ENCODE measurements around the gene PPP1R1B. TPM values are rescaled to one million over a fixed set of nuclear protein-coding genes. Genes with fewer than 3 reads are reported as not detected.

PPP1R1B gene
- total RNA-seq, 2 experiments from 2014 or later = not detected

DNA sequence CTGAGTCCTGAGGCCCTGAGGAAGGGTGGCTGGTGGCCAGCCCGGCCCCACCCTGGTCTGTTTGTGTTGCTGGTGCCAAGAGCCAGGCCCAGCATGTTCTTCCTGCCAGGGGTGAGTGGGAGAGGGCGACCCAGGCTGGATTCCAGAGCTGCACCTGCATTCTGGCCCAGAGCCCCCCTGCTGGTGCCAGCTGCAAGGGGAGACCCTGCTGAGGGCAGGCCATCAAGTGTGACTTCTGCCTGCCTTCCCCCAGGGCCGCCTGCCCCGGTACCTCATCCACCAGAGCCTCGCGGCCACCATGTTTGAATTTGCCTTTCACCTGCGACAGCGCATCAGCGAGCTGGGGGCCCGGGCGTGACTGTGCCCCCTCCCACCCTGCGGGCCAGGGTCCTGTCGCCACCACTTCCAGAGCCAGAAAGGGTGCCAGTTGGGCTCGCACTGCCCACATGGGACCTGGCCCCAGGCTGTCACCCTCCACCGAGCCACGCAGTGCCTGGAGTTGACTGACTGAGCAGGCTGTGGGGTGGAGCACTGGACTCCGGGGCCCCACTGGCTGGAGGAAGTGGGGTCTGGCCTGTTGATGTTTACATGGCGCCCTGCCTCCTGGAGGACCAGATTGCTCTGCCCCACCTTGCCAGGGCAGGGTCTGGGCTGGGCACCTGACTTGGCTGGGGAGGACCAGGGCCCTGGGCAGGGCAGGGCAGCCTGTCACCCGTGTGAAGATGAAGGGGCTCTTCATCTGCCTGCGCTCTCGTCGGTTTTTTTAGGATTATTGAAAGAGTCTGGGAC is 36.0 kb downstream of the PPP1R1B start:
- CTCF ChIA-PET = interaction anchor here (0.8 to 1.1 kb wide), 2 partner anchors 9 kb away, joined by 3 read pairs; no protein-coding TSS in a partner anchor

DNA sequence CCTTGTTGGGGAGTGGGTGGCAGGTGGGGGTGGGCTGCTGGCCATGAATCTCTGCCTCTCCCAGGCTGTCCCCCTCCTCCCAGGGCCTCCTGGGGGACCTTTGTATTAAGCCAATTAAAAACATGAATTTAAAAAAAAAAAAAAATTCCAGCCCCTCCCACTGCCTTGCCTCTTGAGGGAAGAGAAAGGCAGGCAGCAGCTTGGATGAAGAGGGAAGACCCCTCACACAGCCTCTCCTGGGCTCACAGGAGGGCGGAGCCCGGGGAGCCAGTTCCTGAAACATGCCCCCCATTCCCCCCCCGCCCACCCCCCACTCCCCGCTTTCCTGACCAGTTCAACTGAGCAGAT is 36.6 kb downstream of the PPP1R1B start:
- TF ChIP-seq CTCF (IDR thresholded peaks at IDR 0.05) = no peak
- no peak overlapping the region for H3K27ac Mint-ChIP-seq

More for the DNA sequence above, 36.0 kb downstream of the PPP1R1B start:
- POLR2A ChIA-PET = no interaction called here
- DNase-seq = no peak
- Mint-ChIP-seq H3K4me3 (no peak overlapping the region), H3K27ac (no peak overlapping the region), H3K9me3 (no peaks in the 10 kb centered on the region), H3K27me3 (peaks cover 4% of the 10 kb centered on the region), H3K36me3 (ENCODE audit: low read depth) (no peaks in the 10 kb centered on the region), H3K4me1 (ENCODE audit: low read depth) (peaks cover 18% of the 10 kb centered on the region)
- TF ChIP-seq CTCF (IDR thresholded peaks at IDR 0.05) = no peak
- intact Hi-C loops (cut with micrococcal nuclease) = no loop called here
- ATAC-seq = no peak

DNA sequence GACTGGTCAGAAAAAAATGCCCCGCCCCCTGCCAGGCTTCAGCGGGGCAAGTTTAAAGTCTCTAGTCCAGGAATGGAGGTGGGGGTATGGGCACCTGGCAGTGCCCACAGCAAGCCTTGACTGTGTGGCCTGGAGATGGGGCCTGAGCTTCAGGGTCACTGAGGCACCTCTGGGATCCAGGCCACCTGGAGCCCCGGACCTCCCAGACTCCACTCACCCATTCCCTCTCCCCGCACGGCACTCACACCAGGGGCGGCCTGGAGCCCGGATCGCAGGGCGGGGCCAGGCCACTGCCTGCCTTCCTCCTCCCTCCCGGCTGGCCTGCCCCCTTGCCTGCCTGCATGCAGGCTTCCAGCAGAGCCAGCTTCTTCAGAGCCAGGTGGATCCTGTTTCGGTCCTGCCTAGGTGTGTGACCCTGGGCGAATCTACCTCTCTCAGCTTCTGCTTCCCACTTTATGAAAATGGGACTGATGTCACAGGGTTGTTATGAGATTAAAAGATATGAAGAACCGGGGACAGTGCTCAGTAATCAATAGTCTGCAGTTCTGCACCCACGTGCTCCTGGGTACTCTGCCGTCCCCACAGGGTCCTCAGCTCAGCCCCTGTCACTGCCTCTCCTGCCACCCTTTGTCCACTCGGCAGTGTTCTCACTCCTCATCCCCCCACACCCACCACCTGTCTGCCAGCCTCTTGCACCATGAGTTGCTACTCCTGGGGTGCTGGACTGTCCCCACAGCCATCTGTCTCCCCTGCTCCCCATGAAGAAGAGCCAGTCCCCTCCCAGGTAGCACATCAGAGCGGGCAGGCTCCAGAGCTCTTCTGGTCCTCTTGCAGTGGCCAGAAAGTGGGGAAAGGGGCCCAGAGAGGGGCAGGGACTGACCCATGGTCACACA is 37.2 kb downstream of the PPP1R1B start:
- intact Hi-C loops (cut with micrococcal nuclease) = no loop called here
- no peak for ATAC-seq
- H3K4me1 Mint-ChIP-seq (ENCODE audit: low read depth) = peaks cover 13% of the 10 kb centered on the region
- TF ChIP-seq CTCF (IDR thresholded peaks at IDR 0.05) = no peak
- POLR2A ChIA-PET = no interaction called here
- H3K27ac Mint-ChIP-seq = no peak overlapping the region
- no peaks in the 10 kb centered on the region for H3K36me3 Mint-ChIP-seq (ENCODE audit: low read depth)
- DNase-seq = no peak
- H3K9me3 Mint-ChIP-seq = no peaks in the 10 kb centered on the region
- CTCF ChIA-PET = interaction anchor here (1.1 to 12.7 kb wide), 3 partner anchors 8 to 42 kb away, joined by 3 to 146 read pairs (median 132); no protein-coding TSS in a partner anchor
- no peak overlapping the region for H3K4me3 Mint-ChIP-seq
- H3K27me3 Mint-ChIP-seq = peaks cover 9% of the 10 kb centered on the region

More for the DNA sequence above, 36.6 kb downstream of the PPP1R1B start:
- Mint-ChIP-seq H3K9me3 (no peaks in the 10 kb centered on the region), H3K4me3 (no peak overlapping the region), H3K27me3 (peaks cover 4% of the 10 kb centered on the region), H3K36me3 (ENCODE audit: low read depth) (no peaks in the 10 kb centered on the region), H3K4me1 (ENCODE audit: low read depth) (peaks cover 14% of the 10 kb centered on the region)
- ChIA-PET POLR2A (no interaction called here), CTCF (interaction anchor here (1.1 to 12.7 kb wide), 2 partner anchors 9 to 10 kb away, joined by 3 to 146 read pairs; no protein-coding TSS in a partner anchor)
- intact Hi-C loops (cut with micrococcal nuclease) = no loop called here
- DNase-seq = no peak
- ATAC-seq = no peak

GRCh38 chr17:39664581-39665561 is 38.1 kb downstream of the PPP1R1B start, which contains the start of gene TCAP:
Gene TCAP (plus strand): TSS chr17:39665349. CDS start chr17:39665360, 11 bp downstream.
- no peaks in the 10 kb centered on the region for H3K36me3 Mint-ChIP-seq (ENCODE audit: low read depth)
- CTCF ChIA-PET = interaction anchor here (2.1 to 12.7 kb wide), 3 partner anchors 11 to 43 kb away, joined by 7 to 146 read pairs (median 132); no protein-coding TSS in a partner anchor
- POLR2A ChIA-PET = interaction anchor here (1.8 to 2.1 kb wide), 2 partner anchors 12 to 15 kb away, joined by 5 to 7 read pairs; no protein-coding TSS in a partner anchor

More at GRCh38 chr17:39664581-39665561, 38.1 kb downstream of the PPP1R1B start, which contains the start of gene TCAP:
- Mint-ChIP-seq H3K27me3 (peaks cover 13% of the 10 kb centered on the region), H3K9me3 (no peaks in the 10 kb centered on the region), H3K4me3 (no peak within 1 kb of the TSS), H3K4me1 (ENCODE audit: low read depth) (peaks cover 7% of the 10 kb centered on the region), H3K27ac (no peak within 1 kb of the TSS)
- ATAC-seq (no peak), DNase-seq (no peak)
- no peak for TF ChIP-seq CTCF (IDR thresholded peaks at IDR 0.05)
- intact Hi-C loops (cut with micrococcal nuclease) = no loop called here

All from activated CD8-positive, alpha-beta T cell treated with anti-CD3 and anti-CD28 coated beads for 36 hours (primary cell).